HG02973 (cell line): ENCODE measurements around the gene UPP1.
A peak's percentile ranks its signal among the peaks of the same experiment; 100 is the strongest.

Source experiments
- ATAC-seq: cut with Tn5 transposase; IDR thresholded peaks from one replicate; pipeline ENCODE4 v1.9.1; 2021; ENCODE audit warnings: moderate library complexity; ENCODE audit not compliant: unreplicated experiment

The UPP1 gene

GRCh38 chr7:48150086-48150485, 61.0 kb downstream of the UPP1 start:
- ATAC-seq = no peak

DNA sequence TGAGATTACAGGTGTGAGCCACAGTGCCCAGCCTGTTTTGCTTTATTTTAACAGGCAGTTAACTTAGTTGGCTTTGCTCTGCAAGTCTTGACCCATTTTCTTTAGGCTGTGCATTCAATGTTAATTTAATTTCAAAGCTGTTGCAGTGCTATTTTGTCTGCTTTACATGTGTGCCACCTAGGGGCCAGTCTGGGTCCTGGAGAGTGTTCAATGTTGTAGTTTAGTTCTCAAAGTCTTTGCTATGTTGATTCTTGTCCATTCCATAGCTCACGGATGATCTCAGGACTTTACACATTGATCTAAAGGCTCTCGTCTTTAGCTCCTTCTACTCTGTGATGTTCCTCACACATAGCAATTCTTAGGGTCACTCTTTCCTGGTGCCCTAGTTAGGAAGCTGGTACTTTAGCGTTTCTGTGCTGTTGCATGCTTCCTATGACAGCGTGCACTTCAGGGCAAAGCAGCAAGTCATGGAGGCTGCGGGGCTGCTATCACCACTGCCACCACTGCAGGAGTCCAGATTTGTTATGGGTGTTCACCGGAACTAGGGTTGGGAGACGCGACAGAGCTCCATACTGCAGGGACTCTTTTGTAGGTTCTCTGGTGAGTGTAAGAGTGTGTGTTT, 65.8 kb downstream of the UPP1 start:
- peak; percentile 65 for ATAC-seq
